Activated CD8-positive, alpha-beta T cell treated with anti-CD3 and anti-CD28 coated beads for 36 hours (primary cell): Measurements from ENCODE around the gene NME3. TPM values are rescaled to one million over a fixed set of nuclear protein-coding genes. Genes with fewer than 3 reads are reported as not detected.
A peak's percentile ranks its signal among the peaks of the same experiment; 100 is the strongest.

Source experiments
- ATAC-seq: fragments of 200-7000 bp; cut with Tn5 transposase; one replicate; pipeline ENCODE4 v1.10.0; 2021; ENCODE audit warnings: mild to moderate bottlenecking, moderate library complexity
- CTCF ChIA-PET: fragments of 350-600 bp; sonication (Branson Sonifier 250); formaldehyde crosslinking; loops from one replicate; lab custom pipeline; 2021; ENCODE audit warnings: antibody characterized with exemption; lab: Charles Lee
- POLR2A ChIA-PET: fragments of 350-600 bp; sonication (Branson Sonifier 250); formaldehyde crosslinking; loops from one replicate; lab custom pipeline; 2021; ENCODE audit warnings: antibody characterized with exemption; lab: Charles Lee
- DNase-seq: peaks from one replicate; pipeline ENCODE4 v3.0.0-alpha.2; 2020
- H3K27ac Mint-ChIP-seq: one replicate; pipeline ENCODE4 v1.8.0; 2021; ENCODE audit warnings: mild to moderate bottlenecking, mixed read lengths
- H3K27me3 Mint-ChIP-seq: one replicate; pipeline ENCODE4 v1.8.0; 2021; ENCODE audit warnings: mixed read lengths
- H3K36me3 Mint-ChIP-seq: one replicate; pipeline ENCODE4 v1.8.0; 2021; ENCODE audit warnings: low read depth, mixed read lengths
- H3K4me1 Mint-ChIP-seq: one replicate; pipeline ENCODE4 v1.8.0; 2021; ENCODE audit warnings: low read depth, mixed read lengths
- H3K4me3 Mint-ChIP-seq: one replicate; pipeline ENCODE4 v1.8.0; 2021; ENCODE audit warnings: mild to moderate bottlenecking, moderate library complexity, mixed read lengths
- H3K9me3 Mint-ChIP-seq: one replicate; pipeline ENCODE4 v1.8.0; 2021; ENCODE audit warnings: mixed read lengths
- intact Hi-C: fragments of 100-400 bp; cut with micrococcal nuclease; formaldehyde crosslinking; loops from one replicate; pipeline ENCODE4 v1.10.0; 2022
- total RNA-seq, 2 experiments: library from RNA; stranded (reverse); gene quantifications; one replicate each; pipeline ENCODE4 v1.2.3, GENCODE V29; 2021
- TF ChIP-seq, protein P1 (sequence below): fragments of 200-600 bp; IDR thresholded peaks from one replicate; pipeline ENCODE4 v1.8.0; 2022; ENCODE audit warnings: antibody characterized with exemption, mild to moderate bottlenecking

The NME3 gene
- total RNA-seq, 2 experiments from 2014 or later = 37.8 to 39.6 TPM

DNA sequence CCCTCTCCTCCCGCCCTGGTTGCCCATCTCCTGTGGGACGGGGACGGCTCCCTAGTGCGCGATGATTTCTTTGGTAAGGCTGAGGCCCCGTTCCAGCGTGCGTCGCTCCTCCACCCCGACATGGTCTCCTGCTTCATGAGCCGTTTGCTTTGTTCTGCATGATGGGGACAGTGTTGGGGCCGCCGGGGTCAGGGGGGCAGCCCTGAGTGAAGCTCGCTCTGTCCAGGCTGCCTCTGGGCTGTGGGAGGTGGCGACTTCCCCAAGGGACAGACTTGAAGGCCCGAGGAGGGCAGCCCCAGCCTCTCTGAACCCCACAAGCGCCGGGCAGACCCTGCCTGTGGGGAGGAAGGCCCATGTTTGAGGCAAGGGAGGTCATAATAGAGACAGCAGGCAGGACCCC, 12.4 kb downstream of the NME3 start:
- TF ChIP-seq, protein P1, sequence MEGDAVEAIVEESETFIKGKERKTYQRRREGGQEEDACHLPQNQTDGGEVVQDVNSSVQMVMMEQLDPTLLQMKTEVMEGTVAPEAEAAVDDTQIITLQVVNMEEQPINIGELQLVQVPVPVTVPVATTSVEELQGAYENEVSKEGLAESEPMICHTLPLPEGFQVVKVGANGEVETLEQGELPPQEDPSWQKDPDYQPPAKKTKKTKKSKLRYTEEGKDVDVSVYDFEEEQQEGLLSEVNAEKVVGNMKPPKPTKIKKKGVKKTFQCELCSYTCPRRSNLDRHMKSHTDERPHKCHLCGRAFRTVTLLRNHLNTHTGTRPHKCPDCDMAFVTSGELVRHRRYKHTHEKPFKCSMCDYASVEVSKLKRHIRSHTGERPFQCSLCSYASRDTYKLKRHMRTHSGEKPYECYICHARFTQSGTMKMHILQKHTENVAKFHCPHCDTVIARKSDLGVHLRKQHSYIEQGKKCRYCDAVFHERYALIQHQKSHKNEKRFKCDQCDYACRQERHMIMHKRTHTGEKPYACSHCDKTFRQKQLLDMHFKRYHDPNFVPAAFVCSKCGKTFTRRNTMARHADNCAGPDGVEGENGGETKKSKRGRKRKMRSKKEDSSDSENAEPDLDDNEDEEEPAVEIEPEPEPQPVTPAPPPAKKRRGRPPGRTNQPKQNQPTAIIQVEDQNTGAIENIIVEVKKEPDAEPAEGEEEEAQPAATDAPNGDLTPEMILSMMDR = no peak
- ATAC-seq = no peak
- H3K4me3 Mint-ChIP-seq = no peak overlapping the region
- no peaks in the 10 kb centered on the region for H3K9me3 Mint-ChIP-seq
- H3K4me1 Mint-ChIP-seq = peaks cover 8% of the 10 kb centered on the region
- intact Hi-C loops = no loop called here
- ChIA-PET CTCF (no interaction called here), POLR2A (interaction anchor here (0.6 to 0.8 kb wide), 2 partner anchors 12 to 148 kb away, joined by 3 read pairs; no protein-coding TSS in a partner anchor)
- H3K27ac Mint-ChIP-seq = no peak overlapping the region
- H3K27me3 Mint-ChIP-seq = no peaks in the 10 kb centered on the region
- no peak for DNase-seq
- H3K36me3 Mint-ChIP-seq = peaks cover 10% of the 10 kb centered on the region

DNA sequence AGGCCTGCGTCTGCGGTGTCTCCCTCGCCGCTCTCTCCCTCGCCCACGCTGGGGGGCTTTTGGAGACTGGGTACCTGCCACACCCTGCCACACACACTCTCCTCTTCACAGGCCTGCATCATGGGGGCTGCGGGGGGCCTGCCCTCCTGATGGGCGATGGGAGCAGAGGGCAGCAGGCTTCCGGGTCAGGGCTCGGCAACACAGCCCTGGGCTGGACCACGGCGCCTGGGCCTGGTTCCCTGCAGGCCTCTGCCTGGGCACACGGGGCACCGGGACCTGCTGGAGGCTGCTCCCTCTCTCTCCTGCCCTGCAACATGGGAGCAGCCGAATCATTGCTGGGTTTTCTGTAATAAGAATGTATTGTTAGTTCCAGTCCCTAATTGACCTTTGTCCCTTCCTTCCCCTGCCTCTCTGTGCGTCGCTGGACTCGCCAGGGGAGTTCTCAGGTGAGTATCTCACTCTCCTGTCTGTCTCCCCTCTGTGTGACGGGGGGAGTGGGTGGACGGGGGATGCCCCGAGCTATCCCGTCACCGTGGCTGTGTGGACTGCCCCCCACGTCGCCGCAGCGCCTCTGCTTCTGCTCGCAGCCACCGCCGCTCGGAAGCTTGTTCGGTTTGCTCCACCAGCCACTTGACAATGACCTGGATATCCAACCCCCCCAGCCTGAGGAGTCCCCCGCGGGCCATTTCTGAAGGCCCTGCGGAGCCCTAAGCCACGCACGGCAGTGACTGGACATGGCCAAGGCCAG, 13.5 kb downstream of the NME3 start:
- H3K4me3 Mint-ChIP-seq = no peak overlapping the region
- intact Hi-C loops = no loop called here
- peaks cover 10% of the 10 kb centered on the region for H3K36me3 Mint-ChIP-seq
- CTCF ChIA-PET = no interaction called here
- peak overlapping the region; percentile 2 for H3K27ac Mint-ChIP-seq
- POLR2A ChIA-PET = interaction anchor here (0.8 kb wide), 1 partner anchor 13 kb away, joined by 3 read pairs; no protein-coding TSS in a partner anchor
- H3K4me1 Mint-ChIP-seq = peaks cover 8% of the 10 kb centered on the region
- H3K27me3 Mint-ChIP-seq = no peaks in the 10 kb centered on the region
- no peak for DNase-seq
- TF ChIP-seq, protein P1 = no peak
- ATAC-seq = no peak
- H3K9me3 Mint-ChIP-seq = no peaks in the 10 kb centered on the region

DNA sequence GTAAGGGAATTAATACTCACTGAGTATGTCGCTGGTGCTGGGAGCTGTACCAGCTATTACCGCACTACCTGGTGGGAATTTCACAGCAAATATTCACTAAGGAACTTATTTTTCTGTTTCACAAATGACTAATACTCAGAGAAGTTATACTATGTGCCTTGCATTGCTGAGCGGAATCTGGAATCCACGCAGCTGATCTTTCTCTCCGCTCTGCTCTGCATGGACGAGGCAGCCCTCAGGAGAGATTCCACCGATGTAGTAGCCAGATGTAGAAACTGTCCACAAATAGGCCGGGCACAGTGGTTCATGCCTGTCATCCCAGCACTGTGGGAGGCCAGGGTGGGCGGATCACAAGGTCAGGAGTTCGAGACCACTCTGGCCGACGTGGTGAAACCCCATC, 17.1 kb downstream of the NME3 start:
- intact Hi-C loops = no loop called here
- H3K9me3 Mint-ChIP-seq = no peaks in the 10 kb centered on the region
- POLR2A ChIA-PET = no interaction called here
- TF ChIP-seq, protein P1 = no peak
- CTCF ChIA-PET = no interaction called here
- H3K27me3 Mint-ChIP-seq = no peaks in the 10 kb centered on the region
- no peak overlapping the region for H3K4me3 Mint-ChIP-seq
- peaks cover 8% of the 10 kb centered on the region for H3K4me1 Mint-ChIP-seq
- DNase-seq (no peak), ATAC-seq (no peak)
- H3K36me3 Mint-ChIP-seq = peaks cover 8% of the 10 kb centered on the region
- H3K27ac Mint-ChIP-seq = no peak overlapping the region

DNA sequence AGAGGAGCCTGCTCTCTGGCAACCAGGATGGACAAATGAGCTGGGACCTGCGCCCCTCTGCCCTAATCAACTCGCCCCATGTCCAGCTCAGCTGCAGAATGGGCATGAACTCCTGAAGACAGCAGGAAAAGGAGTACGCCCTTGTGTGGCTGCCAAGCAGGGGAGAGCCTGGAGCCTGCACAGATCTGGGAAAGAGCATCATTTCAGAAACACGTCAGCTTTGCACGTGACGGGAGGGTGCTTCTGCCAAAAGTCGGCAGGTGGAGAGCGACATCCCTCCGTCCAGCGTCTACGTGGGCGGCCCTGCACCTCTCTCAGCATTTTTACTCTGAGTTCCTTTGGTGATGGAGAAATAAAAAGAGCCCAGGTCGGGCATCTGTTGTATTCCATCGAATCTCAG, 18.5 kb downstream of the NME3 start:
- Mint-ChIP-seq H3K36me3 (peaks cover 8% of the 10 kb centered on the region), H3K27ac (no peak overlapping the region), H3K27me3 (no peaks in the 10 kb centered on the region), H3K4me1 (peaks cover 8% of the 10 kb centered on the region), H3K9me3 (no peaks in the 10 kb centered on the region), H3K4me3 (no peak overlapping the region)
- no peak for ATAC-seq
- no peak for DNase-seq
- POLR2A ChIA-PET = interaction anchor here (1.5 to 1.6 kb wide), 2 partner anchors 19 to 30 kb away, joined by 3 to 4 read pairs; partner anchors contain the start of gene NUBP2
- TF ChIP-seq, protein P1 = no peak
- CTCF ChIA-PET = no interaction called here
- intact Hi-C loops = no loop called here

DNA sequence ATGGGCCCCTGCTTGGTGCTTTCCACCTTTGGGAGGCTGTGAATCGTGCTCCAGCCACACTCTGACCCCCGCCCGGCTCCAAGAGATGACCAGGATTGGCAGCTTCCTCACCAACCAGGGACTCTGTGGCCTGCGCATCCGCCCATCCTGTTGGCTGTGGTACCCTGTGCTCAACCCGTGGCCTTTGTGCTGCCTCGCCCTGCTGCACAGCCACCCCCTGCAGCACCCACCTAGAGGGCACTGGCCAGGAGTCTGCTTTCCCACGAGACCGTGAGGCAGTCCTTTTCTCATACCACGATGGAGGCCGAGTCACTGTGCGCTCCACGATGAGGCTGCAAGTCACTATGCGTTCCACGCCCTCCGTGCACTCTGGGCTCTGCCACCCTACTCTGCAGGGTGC, 19.4 kb downstream of the NME3 start:
- CTCF ChIA-PET = no interaction called here
- POLR2A ChIA-PET = interaction anchor here (1.5 to 1.6 kb wide), 2 partner anchors 20 to 31 kb away, joined by 3 to 4 read pairs; partner anchors contain the start of gene NUBP2
- peaks cover 8% of the 10 kb centered on the region for H3K36me3 Mint-ChIP-seq
- H3K9me3 Mint-ChIP-seq = no peaks in the 10 kb centered on the region
- intact Hi-C loops = no loop called here
- TF ChIP-seq, protein P1 = no peak
- H3K27me3 Mint-ChIP-seq = no peaks in the 10 kb centered on the region
- no peak for ATAC-seq
- no peak overlapping the region for H3K27ac Mint-ChIP-seq
- no peak overlapping the region for H3K4me3 Mint-ChIP-seq
- no peak for DNase-seq
- H3K4me1 Mint-ChIP-seq = peaks cover 3% of the 10 kb centered on the region
